Activated CD8-positive, alpha-beta memory T cell treated with anti-CD3 and anti-CD28 coated beads, Interleukin-2, amount 50 U/mL, for 24 hours (primary cell): ENCODE data around the gene SFXN5.

ENCODE experiments used
- DNase-seq: peaks from one replicate; pipeline ENCODE4 v3.0.0-alpha.2; 2020; ENCODE audit errors: extremely low read depth

SFXN5 gene

DNA sequence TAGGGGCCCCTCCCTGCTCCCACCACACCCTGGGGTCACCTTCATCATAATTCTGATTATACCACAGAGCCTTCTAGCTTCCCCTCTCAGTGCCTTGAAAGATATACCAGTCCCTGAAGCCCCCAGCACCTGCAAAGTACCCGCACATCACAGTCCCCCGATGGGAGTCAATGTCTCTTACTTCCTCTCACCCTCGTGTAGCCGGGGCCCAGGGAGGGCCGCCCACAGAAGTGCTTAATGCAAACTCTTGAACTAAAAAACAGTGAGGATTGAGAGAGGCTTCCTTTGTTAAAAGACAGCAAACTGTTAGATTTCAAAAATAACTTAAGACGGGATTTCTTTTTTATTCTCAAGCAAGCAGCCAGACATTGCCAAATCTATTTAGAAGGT lies 76.5 kb downstream of the SFXN5 start:
- DNase-seq, result no peak

GRCh38 chr2:72994282-72994990 lies 77.1 kb downstream of the SFXN5 start:
- no peak for DNase-seq

- no peak for DNase-seq
Measured at GRCh38 chr2:72993933-72994280, 77.6 kb downstream of the SFXN5 start.

GRCh38 chr2:72993147-72993932 lies 78.2 kb downstream of the SFXN5 start:
- DNase-seq, result peak; percentile 5

DNA sequence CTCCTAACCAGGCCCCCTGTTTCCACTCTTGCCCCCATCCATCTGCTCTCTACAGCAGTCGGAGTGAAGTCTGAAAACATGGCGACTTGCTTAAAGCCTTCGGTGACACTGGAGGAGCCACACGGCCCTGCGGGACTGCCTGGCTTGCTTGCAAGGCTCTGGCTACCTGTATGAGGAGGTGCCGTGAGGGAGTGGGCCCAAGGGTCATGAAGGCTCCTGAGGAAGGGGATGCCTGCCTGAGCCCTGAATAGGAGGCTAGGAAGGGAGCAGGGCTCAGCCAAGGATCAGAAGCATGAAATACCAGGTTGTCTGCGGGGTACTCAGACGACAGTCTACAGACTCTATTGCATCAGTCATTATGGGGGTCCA lies 78.8 kb downstream of the SFXN5 start:
- no peak for DNase-seq

GRCh38 chr2:72991980-72992733 lies 79.4 kb downstream of the SFXN5 start:
- DNase-seq, result no peak

- DNase-seq, result no peak
Measured at GRCh38 chr2:72991439-72991725, 80.1 kb downstream of the SFXN5 start.

GRCh38 chr2:72990695-72991438 lies 80.6 kb downstream of the SFXN5 start:
- no peak for DNase-seq

DNA sequence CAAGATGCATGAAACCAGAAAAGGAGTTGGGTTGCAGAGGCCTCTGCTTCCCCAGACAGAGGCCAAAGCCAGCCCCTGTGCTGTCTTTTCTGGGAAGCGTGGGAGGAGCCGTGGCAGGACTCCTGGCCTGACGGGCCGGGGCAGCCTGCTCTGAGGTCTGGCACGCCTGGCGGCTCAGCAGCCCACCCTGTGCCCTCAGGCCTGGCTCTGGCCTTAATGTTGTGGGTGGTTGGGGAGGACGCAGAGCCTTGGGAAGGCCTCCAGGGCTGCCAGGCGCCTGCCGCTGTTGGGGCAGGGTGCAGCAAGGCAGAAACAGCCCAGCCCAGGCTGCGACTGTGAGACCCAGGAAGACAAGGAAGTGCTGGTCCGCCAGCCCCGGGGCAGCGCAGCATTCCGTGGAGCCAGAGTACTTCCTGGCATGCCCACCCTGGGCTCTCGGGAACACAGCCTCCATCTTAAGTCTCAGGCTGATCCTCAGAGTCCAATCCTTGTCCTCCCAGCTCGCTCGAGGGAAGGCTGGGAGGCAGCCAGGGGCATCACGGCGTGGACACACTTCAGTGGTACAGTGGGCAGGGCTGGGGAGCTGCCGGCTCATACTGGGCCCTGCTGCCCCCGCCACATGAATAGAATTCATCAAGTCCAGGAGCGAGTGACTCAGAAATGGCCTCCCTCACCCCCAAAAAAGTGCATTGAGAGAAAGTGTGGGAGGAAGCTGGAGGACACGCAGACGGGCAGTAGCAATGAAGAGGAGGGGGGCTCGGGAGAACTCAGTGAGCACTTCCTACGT lies 81.5 kb downstream of the SFXN5 start:
- no peak for DNase-seq

- no peak for DNase-seq
Measured at GRCh38 chr2:72988726-72989273, 82.7 kb downstream of the SFXN5 start.

DNA sequence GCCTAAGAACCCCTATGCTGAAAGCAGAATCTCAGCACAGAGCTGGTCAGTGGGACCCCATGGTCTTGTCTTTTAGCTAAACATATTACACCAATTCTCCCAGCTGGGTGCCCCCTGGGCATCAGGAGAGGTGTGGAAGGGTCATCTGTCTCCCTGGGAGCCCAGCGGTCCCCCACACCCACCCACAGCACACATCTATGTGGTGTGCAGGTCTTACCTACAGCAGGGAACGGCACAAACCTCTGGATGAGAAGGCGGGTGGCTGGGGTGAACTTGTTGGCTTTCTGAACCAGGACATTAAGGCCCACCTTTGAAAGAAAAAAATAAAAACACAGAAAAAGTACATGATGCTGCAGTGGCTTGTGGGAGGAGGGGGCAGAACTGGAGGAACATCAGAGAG lies 83.5 kb downstream of the SFXN5 start:
- DNase-seq, result no peak

GRCh38 chr2:72985891-72986683 lies 85.4 kb downstream of the SFXN5 start:
- DNase-seq, result no peak

DNA sequence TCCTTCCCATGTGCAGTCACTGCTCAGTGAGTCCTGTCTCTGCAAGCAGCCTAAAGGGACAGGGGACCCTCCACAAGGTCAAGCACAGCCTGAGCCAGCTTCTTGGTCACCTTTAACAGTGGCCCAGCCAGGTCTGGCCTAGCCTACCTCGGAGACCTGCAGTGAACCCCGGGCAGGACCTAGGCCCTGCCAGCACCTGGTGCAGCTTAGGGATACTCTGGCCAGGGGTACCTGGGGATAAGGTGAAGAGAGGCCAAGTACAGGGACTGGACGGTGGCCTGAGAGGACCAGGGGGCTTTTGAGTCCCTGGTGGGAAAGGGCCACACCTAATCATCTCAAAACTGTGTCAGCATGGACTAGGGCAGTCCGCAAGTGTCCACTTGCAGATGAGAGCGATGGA lies 86.4 kb downstream of the SFXN5 start:
- DNase-seq, result no peak

DNA sequence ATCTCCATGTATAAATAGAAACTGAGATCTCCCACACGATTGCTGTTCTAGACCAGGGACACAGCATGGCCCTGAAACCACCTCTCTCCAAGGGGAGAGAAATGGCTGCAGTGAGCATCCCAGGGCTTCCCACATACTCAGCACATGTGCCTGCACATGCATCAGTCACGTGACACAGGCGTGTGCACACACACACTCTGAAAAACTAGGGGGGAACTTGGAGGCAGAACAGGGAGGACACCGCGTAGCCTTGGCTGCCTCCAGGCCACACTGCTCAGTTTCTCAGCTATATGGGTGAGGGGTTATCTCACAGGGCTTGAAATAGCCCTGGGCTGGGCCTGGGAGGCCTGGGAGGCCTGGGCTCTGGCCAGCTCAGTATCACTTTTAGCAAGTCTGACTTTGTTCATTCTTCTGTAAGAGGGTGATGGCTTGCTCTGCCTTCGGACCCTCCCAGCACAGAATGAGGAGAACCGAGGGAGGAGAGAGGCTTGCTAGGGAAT lies 87.3 kb downstream of the SFXN5 start:
- DNase-seq, result no peak

GRCh38 chr2:72983500-72984161 lies 87.9 kb downstream of the SFXN5 start:
- no peak for DNase-seq

GRCh38 chr2:72982781-72983499 lies 88.6 kb downstream of the SFXN5 start:
- DNase-seq, result no peak

- no peak for DNase-seq
Measured at GRCh38 chr2:72982219-72982618, 89.3 kb downstream of the SFXN5 start.

DNA sequence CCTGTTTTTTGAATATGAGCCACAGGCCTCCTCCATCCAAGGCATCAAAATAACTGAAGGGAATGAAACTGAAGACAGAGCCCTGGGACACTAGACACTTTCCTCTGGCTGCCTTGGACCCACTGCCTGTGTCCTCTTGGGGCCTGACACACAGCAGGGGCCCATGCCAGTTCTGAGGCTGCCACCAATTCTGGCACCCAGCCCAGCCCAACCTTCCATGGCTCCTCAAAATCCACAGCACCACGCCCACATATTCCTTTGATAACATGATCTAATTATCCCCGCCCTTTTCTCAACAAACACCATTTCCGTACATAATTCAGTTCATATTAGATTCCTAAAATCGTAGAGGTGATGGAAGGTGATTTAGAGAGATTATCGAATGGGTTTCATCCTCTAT lies 90.0 kb downstream of the SFXN5 start:
- no peak for DNase-seq
